AG09309 (cell line): ENCODE results near the gene CEBPE.

Experiments
- DNase-seq: peaks from one replicate; pipeline ENCODE4 v3.0.0-alpha.2; 2010; ENCODE audit warnings: low read depth
- H3K4me3 ChIP-seq: 2 replicates; pipeline ENCODE4 v1.5.1; 2011; ENCODE audit warnings: mild to moderate bottlenecking, low read depth, low read length, moderate library complexity; ENCODE audit not compliant: control insufficient read depth
- TF ChIP-seq, protein P1 (sequence below): IDR thresholded peaks from 2 replicates; pipeline ENCODE4 v1.5.1; 2011; ENCODE audit warnings: mild to moderate bottlenecking, low read depth, low read length, inconsistent platforms; ENCODE audit not compliant: insufficient read depth, control insufficient read depth; ENCODE audit errors: missing control alignments

Gene CEBPE

DNA sequence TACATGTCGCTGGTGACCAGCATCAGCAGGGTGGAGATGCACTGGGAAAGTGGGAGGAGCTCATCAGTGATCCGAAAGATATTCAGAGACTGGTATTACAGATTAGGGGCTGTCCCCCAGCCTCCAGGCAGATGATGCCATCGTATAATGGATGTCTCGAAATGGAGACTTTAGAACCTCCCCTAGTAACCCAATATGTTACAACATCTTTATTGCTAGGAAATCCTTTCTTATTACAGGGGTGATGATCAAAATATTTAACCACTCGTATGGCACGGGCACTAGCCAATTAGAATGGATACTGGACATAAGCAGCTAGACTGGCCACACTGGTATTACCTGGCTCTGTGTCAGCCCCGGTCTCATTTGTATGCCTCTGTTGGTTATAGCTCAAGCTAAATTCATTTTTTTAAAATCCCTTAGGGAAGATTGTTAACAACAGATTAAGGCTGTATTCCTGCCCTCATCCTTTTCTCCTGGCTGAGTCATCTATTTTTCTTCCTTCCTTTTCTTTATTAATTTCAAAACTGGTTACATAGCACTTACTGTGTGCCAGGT lies 10.8 kb upstream of the CEBPE start:
- no peak for DNase-seq
- TF ChIP-seq, protein P1, sequence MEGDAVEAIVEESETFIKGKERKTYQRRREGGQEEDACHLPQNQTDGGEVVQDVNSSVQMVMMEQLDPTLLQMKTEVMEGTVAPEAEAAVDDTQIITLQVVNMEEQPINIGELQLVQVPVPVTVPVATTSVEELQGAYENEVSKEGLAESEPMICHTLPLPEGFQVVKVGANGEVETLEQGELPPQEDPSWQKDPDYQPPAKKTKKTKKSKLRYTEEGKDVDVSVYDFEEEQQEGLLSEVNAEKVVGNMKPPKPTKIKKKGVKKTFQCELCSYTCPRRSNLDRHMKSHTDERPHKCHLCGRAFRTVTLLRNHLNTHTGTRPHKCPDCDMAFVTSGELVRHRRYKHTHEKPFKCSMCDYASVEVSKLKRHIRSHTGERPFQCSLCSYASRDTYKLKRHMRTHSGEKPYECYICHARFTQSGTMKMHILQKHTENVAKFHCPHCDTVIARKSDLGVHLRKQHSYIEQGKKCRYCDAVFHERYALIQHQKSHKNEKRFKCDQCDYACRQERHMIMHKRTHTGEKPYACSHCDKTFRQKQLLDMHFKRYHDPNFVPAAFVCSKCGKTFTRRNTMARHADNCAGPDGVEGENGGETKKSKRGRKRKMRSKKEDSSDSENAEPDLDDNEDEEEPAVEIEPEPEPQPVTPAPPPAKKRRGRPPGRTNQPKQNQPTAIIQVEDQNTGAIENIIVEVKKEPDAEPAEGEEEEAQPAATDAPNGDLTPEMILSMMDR: no peak
- H3K4me3 ChIP-seq: no peak overlapping the region

GRCh38 chr14:23128969-23129758 lies 10.1 kb upstream of the CEBPE start:
- TF ChIP-seq, protein P1: no peak
- DNase-seq: no peak
- no peak overlapping the region for H3K4me3 ChIP-seq

DNA sequence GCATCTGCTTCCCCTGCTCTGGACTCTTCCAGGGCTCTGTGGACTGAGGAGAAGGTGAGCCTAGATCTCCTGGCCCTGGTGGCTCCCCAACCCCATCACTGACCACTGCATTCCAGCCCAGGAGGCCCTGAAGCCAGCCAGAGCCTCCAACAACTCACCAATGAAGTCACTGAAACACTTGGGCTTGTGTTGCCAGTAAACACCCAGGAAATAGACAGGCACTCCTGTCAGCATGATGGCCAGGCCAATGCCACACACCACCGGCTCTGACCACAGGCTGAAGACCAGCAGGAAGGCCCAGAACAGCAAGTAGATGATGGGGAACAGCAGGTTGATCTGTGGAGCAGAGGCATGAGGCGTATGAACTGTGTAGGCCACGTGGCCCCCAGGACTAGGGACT lies 8.8 kb upstream of the CEBPE start:
- TF ChIP-seq, protein P1: no peak
- no peak overlapping the region for H3K4me3 ChIP-seq
- no peak for DNase-seq

- TF ChIP-seq, protein P1: no peak
- DNase-seq: no peak
Observed at GRCh38 chr14:23126548-23127278, 7.7 kb upstream of the CEBPE start.

GRCh38 chr14:23125933-23126524 lies 7.0 kb upstream of the CEBPE start:
- DNase-seq: no peak
- TF ChIP-seq, protein P1: no peak

More at GRCh38 chr14:23126548-23127278, 7.7 kb upstream of the CEBPE start:
- H3K4me3 ChIP-seq: no peak overlapping the region

DNA sequence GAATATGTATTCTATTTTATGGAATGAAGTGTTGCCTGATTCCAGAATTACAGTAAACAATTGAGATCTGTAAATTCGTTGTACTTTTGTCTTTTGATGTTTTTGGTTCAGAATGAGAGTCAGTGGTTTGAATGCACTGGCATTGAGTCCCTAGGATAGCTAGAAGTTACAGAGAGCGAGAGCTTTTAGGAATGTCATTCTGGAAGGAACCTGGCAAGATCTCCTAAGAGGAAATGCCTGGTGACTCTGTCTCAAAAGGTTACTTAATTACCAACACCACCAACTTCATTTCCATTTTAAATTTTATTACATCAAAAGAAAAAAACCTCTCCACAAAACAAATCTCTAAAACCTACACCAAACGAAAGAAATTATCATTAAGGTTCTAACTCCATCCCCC lies 6.0 kb upstream of the CEBPE start:
- no peak overlapping the region for H3K4me3 ChIP-seq
- TF ChIP-seq, protein P1: no peak
- DNase-seq: no peak

More at GRCh38 chr14:23125933-23126524, 7.0 kb upstream of the CEBPE start:
- no peak overlapping the region for H3K4me3 ChIP-seq
